Fibroblast of lung (primary cell): ENCODE measurements around the gene AGBL4.

ENCODE experiments used
- EZH2 ChIP-seq: IDR thresholded peaks from 2 replicates; pipeline ENCODE4 v1.5.1; 2012; ENCODE audit warnings: low read length, control low read depth, mild to moderate bottlenecking; ENCODE audit errors: missing control alignments
- TF ChIP-seq, protein P1 (sequence below), 2 donors: IDR thresholded peaks in 1 of 2; conservative IDR thresholded peaks in 1 of 2; 1 replicate in 1 of 2; 2 replicates in 1 of 2; pipeline ENCODE4 v1.5.1; 2011 to 2012; ENCODE audit warnings: low read length in 2 of 2, control low read depth in 1 of 2, inconsistent platforms in 1 of 2, low read depth in 1 of 2, mild to moderate bottlenecking in 1 of 2

DNA sequence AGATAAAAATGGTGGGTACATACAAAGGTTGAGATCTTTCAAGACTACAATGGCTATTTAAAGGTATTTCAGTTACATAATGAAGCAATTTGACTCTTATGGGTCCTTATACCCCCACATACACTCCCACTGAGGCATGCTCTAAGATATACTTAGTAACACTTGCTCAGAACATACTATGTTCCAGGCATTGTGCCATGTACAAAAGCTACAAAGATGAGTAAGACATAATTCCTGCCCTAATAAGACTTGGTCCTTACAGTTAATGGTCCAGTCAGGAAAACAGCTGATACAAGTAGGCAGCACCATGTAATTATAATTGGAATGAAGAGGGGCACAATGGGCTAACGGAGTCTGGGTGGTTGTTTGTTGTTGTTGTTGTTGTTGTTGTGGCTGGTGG is 1080.4 kb downstream of the AGBL4 start:
- TF ChIP-seq, protein P1, sequence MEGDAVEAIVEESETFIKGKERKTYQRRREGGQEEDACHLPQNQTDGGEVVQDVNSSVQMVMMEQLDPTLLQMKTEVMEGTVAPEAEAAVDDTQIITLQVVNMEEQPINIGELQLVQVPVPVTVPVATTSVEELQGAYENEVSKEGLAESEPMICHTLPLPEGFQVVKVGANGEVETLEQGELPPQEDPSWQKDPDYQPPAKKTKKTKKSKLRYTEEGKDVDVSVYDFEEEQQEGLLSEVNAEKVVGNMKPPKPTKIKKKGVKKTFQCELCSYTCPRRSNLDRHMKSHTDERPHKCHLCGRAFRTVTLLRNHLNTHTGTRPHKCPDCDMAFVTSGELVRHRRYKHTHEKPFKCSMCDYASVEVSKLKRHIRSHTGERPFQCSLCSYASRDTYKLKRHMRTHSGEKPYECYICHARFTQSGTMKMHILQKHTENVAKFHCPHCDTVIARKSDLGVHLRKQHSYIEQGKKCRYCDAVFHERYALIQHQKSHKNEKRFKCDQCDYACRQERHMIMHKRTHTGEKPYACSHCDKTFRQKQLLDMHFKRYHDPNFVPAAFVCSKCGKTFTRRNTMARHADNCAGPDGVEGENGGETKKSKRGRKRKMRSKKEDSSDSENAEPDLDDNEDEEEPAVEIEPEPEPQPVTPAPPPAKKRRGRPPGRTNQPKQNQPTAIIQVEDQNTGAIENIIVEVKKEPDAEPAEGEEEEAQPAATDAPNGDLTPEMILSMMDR (conservative IDR thresholded peaks at IDR 0.05 in 1 of 2, IDR thresholded peaks at IDR 0.05 in 1 of 2; ENCODE audit: low read depth in 1 of 2, low read length in 2 of 2) = no peak
- TF ChIP-seq EZH2 = no peak
